Testis (tissue), 2 donors: ENCODE measurements around the gene LRP1B.

ENCODE experiments used
- CTCF ChIP-seq, 3 experiments: fragments of 450-650 bp in 2 of 3; fragments of 200-600 bp in 1 of 3; sonication (generic) in 1 of 3; IDR thresholded peaks; one replicate each; pipeline ENCODE4 v1.5.1; 2016 to 2019; ENCODE audit warnings: antibody characterized with exemption in 3 of 3, mild to moderate bottlenecking in 2 of 3, moderate library complexity in 1 of 3
- POLR2A ChIP-seq: fragments of 450-650 bp; IDR thresholded peaks from one replicate; pipeline ENCODE4 v1.6.1; 2017; ENCODE audit warnings: antibody characterized with exemption, mild to moderate bottlenecking, moderate library complexity

GRCh38 chr2:141508806-141509595 lies 621.8 kb downstream of the LRP1B start:
- no peak for TF ChIP-seq POLR2A
- no peak for TF ChIP-seq CTCF (IDR thresholded peaks at IDR 0.05)
